ENCODE measurements around the gene MCM6. TPM values are rescaled to one million over a fixed set of nuclear protein-coding genes. Genes with fewer than 3 reads are reported as not detected.

The MCM6 gene
- total and polyA plus RNA-seq, 2 donors from 2014 or later, result 10.1 to 11.9 TPM

GRCh38 chr2:135818937-135819610, 57.2 kb downstream of the MCM6 start:
- no peak for TF ChIP-seq CTCF (IDR thresholded peaks at IDR 0.05; ENCODE audit: borderline replicate concordance, extremely low read depth, insufficient read depth)
- intact Hi-C loops (cut with DNase I), result no loop called here
- H3K27ac ChIP-seq (ENCODE audit: low read depth in 2 of 2, low read length in 2 of 2), result no peak overlapping the region
- DNase-seq (no peak), FAIRE-seq (no peak)
- H3K36me3 ChIP-seq (ENCODE audit: control insufficient read depth in 2 of 3, insufficient read depth in 3 of 3, low read length in 3 of 3), result no peaks in the 10 kb centered on the region
- H3K4me3 ChIP-seq (ENCODE audit: low read length in 3 of 3), result no peak overlapping the region
- no peaks in the 10 kb centered on the region for H3K4me1 ChIP-seq (ENCODE audit: control insufficient read depth in 2 of 3, insufficient read depth in 2 of 3, low read depth in 1 of 3, low read length in 3 of 3)
- H3K9me3 ChIP-seq (ENCODE audit: control insufficient read depth in 2 of 3, insufficient read depth in 1 of 3, low read length in 3 of 3), result peaks cover 0 to 3% (median 0%) of the 10 kb centered on the region in 3 donors
- H3K27me3 ChIP-seq (ENCODE audit: control insufficient read depth, insufficient read depth, low read length), result no peaks in the 10 kb centered on the region
- H3K9ac ChIP-seq (ENCODE audit: low read length in 3 of 3), result no peak overlapping the region

DNA sequence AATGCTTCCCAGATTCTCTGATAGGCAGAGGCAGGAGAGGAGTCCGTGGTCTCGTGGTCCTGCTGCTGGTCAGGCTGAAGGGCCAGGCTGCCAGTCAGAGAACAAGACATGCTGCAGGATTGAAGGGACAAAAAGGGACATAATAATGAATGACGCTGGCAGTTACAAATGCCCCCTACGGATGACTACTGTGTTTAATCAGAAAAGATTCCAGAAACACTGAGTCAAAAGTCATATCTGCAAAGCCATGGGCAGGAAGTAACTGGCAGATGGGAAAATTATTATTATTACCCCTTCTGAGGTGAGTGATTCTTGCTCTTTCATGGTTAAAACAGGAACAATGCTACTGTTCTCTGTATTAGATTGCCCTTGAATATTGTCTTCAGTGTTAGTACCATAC, 58.3 kb downstream of the MCM6 start:
- intact Hi-C loops (cut with DNase I), result no loop called here
- DNase-seq, result no peak
- Histone ChIP-seq H3K27me3 (ENCODE audit: control insufficient read depth, insufficient read depth, low read length) (no peaks in the 10 kb centered on the region), H3K27ac (ENCODE audit: low read depth in 2 of 2, low read length in 2 of 2) (no peak overlapping the region), H3K4me3 (ENCODE audit: low read length in 3 of 3) (no peak overlapping the region), H3K36me3 (ENCODE audit: control insufficient read depth in 2 of 3, insufficient read depth in 3 of 3, low read length in 3 of 3) (no peaks in the 10 kb centered on the region), H3K9ac (ENCODE audit: low read length in 3 of 3) (no peak overlapping the region), H3K4me1 (ENCODE audit: control insufficient read depth in 2 of 3, insufficient read depth in 2 of 3, low read depth in 1 of 3, low read length in 3 of 3) (no peaks in the 10 kb centered on the region), H3K9me3 (ENCODE audit: control insufficient read depth in 2 of 3, insufficient read depth in 1 of 3, low read length in 3 of 3) (peaks cover 0 to 3% (median 0%) of the 10 kb centered on the region in 3 donors)
- no peak for TF ChIP-seq CTCF (IDR thresholded peaks at IDR 0.05; ENCODE audit: borderline replicate concordance, extremely low read depth, insufficient read depth)
- FAIRE-seq, result no peak

DNA sequence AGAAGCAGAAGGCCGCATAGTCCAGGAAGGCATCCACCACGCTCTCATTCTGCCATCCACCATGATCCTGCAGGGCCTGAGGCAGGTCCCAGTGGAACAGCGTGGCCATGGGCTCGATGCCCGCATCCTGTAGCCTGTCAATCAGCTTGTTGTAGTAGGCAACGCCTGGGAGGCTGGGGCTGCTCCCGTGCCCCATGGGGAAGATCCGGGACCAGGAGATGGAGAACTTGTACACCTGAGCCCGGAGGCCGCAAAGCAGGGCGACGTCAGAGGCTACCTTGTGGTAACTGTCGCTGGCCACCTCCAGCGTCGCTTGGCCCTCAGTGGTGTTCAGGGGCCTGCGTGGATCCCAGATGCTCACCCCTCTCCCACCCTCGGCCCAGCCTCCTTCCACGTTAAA, 58.8 kb downstream of the MCM6 start:
- FAIRE-seq (no peak), DNase-seq (no peak)
- H3K9ac ChIP-seq (ENCODE audit: low read length in 3 of 3), result no peak overlapping the region
- no peak for TF ChIP-seq CTCF (IDR thresholded peaks at IDR 0.05; ENCODE audit: borderline replicate concordance, extremely low read depth, insufficient read depth)
- H3K36me3 ChIP-seq (ENCODE audit: control insufficient read depth in 2 of 3, insufficient read depth in 3 of 3, low read length in 3 of 3), result no peaks in the 10 kb centered on the region
- no peak overlapping the region for H3K4me3 ChIP-seq (ENCODE audit: low read length in 3 of 3)
- no peak overlapping the region for H3K27ac ChIP-seq (ENCODE audit: low read depth in 2 of 2, low read length in 2 of 2)
- H3K27me3 ChIP-seq (ENCODE audit: control insufficient read depth, insufficient read depth, low read length), result no peaks in the 10 kb centered on the region
- intact Hi-C loops (cut with DNase I), result no loop called here
- H3K4me1 ChIP-seq (ENCODE audit: control insufficient read depth in 2 of 3, insufficient read depth in 2 of 3, low read depth in 1 of 3, low read length in 3 of 3), result no peaks in the 10 kb centered on the region
- no peaks in the 10 kb centered on the region for H3K9me3 ChIP-seq (ENCODE audit: control insufficient read depth in 2 of 3, insufficient read depth in 1 of 3, low read length in 3 of 3)

DNA sequence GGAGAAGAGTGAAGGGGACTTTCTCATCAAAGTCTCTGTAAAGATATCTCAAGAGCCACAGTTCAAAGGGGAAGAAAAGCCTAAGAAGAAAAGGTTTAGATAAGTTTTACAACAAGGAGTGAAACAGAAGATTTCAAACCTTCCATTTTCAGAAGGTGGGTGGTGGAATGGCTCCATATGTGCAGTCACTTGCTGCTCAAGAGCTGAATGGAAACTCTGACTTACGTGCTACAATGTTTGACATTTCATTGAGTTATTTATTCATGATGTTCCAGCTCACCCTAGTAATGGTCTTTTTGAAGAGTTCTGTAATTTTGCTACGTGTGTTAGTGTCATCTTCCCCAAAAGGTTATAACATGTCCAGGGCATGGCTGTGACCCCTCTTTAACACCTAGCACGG, 61.0 kb downstream of the MCM6 start:
- Histone ChIP-seq H3K4me3 (ENCODE audit: low read length in 3 of 3) (no peak overlapping the region), H3K27me3 (ENCODE audit: control insufficient read depth, insufficient read depth, low read length) (no peaks in the 10 kb centered on the region), H3K9ac (ENCODE audit: low read length in 3 of 3) (no peak overlapping the region), H3K27ac (ENCODE audit: low read depth in 2 of 2, low read length in 2 of 2) (no peak overlapping the region), H3K4me1 (ENCODE audit: control insufficient read depth in 2 of 3, insufficient read depth in 2 of 3, low read depth in 1 of 3, low read length in 3 of 3) (no peaks in the 10 kb centered on the region), H3K36me3 (ENCODE audit: control insufficient read depth in 2 of 3, insufficient read depth in 3 of 3, low read length in 3 of 3) (no peaks in the 10 kb centered on the region), H3K9me3 (ENCODE audit: control insufficient read depth in 2 of 3, insufficient read depth in 1 of 3, low read length in 3 of 3) (no peaks in the 10 kb centered on the region)
- DNase-seq (no peak), FAIRE-seq (no peak)
- intact Hi-C loops (cut with DNase I), result no loop called here
- no peak for TF ChIP-seq CTCF (IDR thresholded peaks at IDR 0.05; ENCODE audit: borderline replicate concordance, extremely low read depth, insufficient read depth)
